ENCODE results near the gene CYFIP2.
A peak's percentile ranks its signal among the peaks of the same experiment; 100 is the strongest.
"Not testable (repeated sequence)": the region's sequence is repeated elsewhere in the genome, so short reads cannot be mapped to it uniquely, and the experiment has no call there.

The CYFIP2 gene

DNA sequence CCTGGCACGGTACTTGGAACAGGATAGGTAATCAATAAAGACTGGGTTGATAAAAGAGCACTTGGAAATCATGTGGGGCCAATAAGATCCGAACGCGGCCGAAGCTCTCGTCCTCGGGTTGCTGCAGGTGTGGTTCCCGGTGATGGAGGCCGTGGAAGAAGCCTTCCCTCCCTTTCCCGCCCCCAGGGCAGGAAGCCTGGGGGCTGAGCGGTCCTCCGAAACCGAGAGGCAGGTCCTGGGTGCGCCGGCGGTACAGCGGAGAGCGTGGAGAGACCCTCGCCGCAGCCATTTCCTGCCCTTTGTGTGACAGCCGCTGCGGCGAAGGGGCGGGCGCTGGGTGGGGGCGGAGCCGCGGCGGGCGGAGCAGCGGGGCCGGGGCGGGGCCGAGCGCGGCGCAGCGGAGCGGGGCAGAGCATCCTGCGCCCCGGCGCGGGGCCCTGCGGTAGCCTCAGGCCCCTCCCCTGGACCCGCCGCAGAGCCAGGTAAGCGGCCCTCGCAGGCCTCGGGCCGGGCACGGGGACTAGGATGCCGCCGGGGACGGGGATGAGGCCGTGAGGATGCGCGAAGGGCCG, at the start of gene CYFIP2:
CYFIP2 (plus strand) TSS at position 410 of the 572 bp plus-strand sequence. CDS start 19,239 bp downstream, outside the sequence.
- peak; percentile 80 for DNase-seq

DNA sequence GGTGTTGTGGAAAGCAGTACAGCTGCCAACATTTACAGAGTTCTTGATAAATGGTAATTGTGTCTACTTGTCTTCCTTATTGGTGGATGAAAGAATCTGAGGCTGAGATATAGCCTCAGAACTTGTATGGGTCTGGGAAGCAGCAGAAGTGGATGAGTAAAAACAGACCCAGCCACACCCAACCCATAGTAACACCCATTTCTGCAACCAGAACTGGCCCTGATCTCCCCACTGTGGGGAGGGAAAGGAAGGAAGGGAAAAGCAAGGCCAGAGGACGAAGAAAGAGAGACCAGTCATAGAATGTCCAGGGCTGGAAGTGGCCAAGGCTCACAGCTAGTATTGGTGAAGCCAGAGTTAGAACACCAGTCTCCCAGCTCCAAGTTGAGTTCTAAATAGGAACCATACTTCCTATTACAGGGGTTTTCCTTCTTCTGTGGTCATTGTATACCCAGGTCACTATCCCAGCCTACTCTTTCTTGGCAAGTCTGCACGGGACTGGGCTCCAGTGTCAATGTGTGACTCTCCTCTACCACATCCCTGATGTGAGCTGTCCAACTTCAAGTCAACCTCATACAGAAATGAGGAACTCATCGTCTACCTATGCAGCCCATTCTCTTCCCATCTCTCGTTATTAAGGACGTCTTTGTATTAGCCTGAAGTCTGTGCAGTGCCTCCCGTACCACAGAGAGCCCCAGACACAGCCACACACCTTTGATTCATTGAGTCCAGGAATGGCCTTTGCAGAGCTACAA, 49.4 kb upstream of the CYFIP2 start:
- DNase-seq: no peak

DNA sequence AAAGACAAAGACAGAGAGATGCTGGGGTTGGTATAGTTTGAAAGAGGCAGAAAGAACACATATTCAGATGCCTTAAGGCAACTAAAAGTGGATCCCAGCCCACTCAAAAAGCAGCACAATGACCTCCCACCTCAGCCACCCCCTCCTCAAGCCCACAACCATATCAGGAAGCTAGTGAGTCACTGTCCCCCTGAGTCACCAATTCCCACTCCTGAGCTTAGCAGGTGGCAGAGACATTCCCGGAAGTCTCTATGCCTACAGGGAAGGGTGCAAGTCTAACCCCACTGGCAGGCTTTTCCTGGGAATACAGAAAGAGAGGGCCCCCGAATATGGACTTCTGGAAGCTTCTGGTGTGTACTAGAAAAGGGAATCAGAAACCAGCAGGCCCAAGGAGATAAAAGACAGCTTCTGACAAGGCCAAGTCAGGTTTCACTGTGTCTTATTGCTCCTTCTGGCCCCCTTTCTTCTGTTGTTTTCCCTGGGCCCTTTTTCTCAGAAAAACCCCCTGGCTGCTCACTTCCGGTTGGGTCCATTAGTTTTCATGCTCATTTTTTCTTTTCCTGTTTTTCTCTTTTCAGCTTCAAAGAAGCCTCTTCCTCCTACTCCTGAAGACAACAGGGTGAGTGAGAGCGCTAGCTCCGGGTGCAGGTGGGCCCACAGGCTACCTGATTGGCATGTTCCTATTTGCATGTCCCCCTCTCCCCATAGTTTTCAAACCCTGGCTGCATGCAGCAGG, 48.5 kb upstream of the CYFIP2 start:
- DNase-seq: no peak

DNA sequence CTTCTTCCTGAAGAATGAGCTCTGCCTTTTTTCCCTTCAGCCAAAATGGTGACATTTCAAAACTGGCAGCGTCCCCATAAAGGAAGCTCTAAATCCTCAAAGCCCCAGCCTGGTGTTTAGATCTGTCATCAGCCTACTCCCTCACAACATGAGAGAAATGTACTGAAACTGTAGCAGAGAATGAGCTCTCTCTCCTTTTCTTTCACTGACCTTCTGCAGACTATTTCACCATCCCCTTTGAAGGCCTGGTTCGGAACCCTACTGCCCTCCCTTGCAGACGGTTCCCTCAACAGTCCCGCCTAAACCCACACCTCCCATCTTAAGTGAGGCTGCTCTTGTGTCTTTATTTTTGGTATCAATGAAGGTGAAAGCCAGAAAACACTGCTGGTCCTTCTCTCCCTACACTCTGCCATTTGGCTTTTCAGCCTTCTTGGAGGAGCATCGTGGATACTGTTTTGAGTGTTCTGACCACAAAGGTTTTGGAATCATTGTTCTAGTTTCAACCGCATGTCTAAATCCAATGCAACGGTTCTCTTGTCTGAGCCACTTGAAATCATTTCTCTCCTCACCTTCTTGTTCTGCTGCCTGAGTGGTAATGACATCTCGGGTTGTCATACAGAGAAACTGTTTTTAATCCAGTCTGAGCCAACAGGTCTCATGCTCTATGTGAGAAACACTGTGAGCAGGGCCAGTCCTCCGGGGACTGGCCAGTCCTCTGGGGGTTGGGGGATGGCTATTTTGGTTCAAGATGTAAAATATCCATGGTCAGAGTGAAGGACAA, 46.2 kb upstream of the CYFIP2 start:
- DNase-seq: no peak

DNA sequence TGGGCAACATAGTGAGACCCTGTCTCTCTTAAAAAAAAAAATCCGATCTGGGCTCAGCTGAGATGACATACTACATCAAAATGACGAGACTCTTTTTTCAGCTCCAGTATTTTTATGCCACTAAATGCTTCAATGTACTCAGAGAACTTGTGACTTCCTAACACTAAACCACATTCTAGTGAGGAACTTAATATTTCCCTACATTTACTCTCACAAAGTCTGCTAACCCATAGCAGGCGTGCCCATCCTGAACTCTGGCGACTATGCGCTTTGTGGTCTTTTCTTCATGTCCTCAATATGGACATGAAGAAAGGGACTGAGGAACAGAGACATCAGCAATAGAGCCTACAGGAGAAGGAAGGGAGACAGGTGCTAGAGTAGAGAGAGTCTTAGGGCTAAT, 44.0 kb upstream of the CYFIP2 start:
- DNase-seq: no peak

DNA sequence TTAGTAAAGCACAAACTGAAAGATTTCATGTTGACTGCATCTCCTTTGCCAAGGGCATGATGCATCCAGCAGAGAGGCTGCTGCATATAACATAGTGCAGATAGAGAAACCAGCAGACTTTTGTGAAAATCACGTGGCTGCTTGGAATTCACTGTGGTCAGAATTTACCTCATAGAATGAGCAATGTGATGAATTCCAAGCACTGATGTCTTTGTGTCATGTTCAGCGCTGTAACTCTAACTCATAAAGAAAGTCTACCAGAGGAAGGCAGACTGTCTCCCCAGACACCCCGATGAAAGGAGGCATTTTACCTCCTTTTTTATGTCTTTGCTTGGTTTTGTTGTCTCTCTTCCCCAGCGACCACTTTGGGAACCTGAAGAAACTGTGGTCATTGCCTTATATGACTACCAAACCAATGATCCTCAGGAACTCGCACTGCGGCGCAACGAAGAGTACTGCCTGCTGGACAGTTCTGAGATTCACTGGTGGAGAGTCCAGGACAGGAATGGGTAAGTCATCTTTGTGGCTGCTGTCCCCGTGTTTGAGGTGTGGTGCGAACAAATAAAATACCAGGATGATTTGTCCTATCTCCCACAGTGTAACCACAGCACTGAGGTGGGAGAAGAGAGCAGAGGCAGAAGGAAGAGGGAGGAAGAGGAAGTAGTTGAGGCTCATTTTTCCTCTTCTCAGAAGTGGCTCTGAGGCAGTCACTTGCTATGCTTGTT, 43.3 kb upstream of the CYFIP2 start:
- no peak for DNase-seq

DNA sequence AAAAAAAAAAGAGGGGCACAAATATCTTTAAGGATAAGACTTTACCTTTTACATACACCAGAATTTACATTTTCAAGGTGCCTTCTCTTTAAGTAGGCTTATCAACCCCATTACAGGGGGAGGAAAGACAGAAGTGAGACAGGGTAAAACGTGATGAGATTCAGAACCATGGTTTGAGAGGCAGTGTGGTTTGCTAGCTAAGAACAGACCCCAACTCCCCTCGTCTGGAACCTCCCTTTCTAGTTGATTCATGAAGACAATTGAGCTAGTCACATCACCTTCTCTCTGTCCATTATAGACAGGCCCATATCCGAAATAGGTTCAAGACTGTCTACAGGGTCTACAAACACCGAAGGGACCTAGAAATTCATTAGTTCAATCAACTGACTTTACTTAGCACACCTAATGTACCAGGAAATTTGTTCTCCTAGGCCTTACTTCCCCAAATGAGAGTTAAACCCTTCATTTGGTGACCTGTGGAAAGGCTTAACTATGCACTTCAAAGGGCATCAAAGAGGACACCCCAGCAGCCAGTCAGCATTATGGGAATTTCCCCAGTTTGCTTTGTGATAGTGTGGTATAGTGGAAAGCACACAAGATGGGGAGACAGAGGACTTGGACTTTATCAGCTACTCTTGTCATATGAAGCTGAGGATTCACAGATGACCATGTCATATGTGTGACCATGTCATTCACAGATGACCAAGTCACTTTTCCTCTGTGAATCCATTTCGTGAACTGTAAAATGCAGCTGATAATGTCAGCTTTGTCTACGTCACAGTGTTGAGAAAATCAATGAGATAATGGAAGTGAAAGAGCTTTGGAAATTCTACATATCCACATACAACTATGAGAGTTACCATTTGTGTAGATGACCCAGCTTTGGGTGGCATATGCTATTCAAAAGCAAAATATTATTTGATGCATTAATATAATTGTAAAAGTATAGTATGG, 40.2 kb upstream of the CYFIP2 start:
- no peak for DNase-seq

DNA sequence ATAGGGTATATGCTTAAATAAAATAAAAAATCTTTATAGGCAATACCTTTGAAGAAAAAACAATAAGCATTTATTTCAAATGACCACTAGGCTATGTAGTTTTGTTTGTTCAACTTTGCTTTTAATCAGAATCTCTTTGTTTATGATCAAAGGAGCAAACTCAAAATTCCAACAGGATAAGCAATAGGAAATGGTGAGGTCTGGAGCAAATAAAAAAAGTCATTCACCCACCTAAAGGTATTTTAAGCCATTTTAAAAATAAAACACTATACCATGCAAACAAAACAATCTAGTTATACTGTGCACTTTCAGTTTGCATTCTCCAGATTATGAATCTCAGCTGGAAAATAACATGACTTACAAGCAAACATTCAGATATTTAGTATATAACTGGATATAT, 35.3 kb upstream of the CYFIP2 start:
- DNase-seq: no peak

DNA sequence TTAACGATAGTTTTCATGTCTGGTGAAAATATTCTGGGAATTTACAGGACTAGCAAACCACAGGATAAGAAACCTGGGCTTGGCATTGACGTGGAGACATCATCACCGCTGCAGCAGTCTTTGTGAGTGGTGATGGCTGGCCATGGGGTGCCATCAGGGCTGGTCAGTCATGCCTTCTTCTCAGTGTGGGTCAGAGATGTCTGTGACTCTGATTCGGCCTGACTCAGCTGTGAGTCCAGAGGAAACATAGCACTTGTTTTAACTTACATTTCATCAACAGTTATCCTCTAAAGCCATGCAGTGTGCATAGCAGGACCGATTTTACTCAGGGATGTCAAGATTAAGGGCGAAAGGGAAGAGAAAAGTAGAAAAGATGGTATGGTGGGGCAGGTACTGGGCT, 33.2 kb upstream of the CYFIP2 start:
- no peak for DNase-seq

DNA sequence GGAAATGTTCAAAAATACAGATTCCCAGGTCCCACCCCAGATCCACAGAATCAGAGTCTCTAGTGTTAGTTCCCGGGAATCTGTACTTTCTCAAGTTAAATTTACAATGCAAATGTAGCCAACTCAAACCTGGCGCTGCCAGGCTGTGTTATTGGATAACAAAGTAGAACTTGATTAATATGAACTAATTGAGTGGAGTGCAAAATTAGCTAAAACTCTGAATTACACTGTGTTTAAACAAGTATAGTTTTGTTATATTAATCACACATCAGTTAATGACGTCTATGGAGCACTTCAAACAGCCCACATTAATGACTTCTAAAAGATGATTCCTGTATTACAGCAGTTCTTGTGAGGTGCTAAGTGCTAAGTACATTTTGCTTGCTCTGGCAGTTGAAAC, 32.4 kb upstream of the CYFIP2 start:
- no peak for DNase-seq

DNA sequence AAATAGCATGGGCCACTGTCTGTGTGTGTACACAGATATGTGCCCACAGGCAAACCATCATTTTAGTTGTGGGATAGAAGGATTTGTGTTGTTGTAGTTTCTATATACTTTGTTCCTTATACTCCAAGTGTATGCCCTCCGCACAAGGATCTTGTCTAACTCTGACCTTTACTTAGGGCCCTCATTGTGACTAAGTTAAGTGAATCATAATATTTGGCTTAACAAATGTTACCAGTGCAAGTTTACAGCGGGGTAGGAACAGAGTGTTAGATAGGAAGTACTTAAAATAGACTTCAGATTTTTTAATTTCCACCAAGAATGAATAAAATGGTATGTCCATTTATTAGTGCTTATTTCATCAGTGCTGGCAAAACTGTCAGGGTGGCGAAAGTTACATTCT, 29.5 kb upstream of the CYFIP2 start:
- DNase-seq: no peak

DNA sequence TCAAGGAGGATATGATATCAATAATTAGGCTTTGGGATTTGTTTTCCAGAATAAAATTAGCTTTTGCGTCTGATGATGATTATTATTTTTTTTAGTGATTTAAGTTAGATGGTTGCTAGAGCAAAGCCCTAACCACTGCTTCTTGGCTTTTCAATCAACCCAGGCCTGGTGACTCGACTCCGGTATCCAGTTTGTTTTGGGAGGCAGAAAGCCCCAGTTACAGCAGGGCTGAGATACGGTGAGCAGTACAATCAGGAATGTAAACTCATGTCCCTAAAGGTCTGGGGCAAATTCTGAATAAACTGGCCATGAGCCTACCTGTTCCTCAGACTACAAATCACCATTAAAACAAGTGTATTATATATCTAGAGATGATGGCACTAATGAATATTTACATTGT, 24.4 kb upstream of the CYFIP2 start:
- DNase-seq: no peak

DNA sequence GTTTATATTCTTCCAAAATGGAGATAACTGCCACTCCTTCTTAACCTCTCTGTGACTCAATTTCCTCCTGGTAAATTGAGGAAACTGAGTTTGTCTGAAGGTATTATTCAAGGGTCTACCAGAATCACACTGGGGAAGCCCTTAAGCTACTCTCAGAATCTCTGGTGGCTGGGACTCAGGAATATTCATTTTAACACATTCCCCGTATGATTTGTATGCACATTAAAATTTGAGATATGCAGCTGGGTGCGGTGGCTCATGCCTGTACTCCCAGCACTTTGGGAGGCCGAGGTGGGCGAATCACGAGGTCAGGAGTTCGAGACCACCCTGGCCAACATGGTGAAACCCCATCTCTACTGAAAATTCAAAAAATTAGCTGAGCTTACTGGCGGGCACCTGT, 21.2 kb upstream of the CYFIP2 start:
- not testable (repeated sequence) for DNase-seq

DNA sequence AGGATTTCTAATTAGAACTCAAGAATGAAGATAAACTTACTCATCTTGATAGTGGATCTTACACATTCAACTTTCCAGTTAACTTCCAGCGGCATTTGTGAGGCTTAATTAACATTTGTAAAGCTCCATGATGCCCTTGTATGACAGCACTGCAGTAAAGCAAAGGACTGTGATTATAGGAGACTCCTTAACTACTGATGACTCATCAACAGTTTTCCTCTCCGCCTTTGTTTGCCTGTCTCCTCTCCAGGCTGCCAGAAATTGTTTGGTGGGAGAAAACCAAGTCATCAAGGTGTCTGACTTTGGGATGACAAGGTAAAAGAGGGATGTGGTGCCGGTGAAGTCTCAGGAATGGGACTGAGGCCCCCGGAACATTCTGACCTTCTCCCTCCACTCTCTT, 20.4 kb upstream of the CYFIP2 start:
- no peak for DNase-seq

DNA sequence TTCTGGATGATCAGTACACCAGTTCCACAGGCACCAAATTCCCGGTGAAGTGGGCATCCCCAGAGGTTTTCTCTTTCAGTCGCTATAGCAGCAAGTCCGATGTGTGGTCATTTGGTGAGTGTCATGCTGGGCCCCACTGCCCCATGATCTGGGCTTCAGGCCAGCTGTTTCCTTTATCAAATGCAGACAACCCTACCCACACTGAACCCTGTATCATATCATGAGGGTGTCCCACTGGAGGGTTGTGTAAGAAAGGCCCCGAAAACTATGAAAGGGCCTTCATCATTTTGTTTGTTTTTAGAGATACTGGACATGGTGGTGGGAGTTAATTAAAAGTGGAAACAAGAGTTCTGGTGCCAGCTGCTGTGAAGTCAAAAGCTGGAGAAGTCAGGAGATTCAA, 20.0 kb upstream of the CYFIP2 start:
- no peak for DNase-seq

DNA sequence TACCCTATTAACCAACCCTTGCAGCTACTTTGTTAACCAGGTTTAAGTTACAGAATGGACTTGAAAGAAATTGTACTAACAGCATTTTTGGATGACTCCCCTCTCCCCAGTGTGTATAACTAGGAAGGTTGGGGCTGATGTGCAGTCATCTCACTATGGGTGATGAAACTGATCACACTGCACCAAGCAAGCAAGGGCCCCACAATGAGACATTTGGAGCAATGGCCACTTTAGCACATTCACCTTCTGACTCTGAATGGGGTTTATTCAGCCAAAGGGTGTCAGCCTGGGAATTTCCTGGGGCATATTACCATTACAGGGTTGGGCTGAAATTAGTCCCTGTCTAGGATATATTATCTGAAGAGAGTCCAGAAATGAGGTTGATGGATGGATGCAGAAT, 18.7 kb upstream of the CYFIP2 start:
- DNase-seq: no peak

DNA sequence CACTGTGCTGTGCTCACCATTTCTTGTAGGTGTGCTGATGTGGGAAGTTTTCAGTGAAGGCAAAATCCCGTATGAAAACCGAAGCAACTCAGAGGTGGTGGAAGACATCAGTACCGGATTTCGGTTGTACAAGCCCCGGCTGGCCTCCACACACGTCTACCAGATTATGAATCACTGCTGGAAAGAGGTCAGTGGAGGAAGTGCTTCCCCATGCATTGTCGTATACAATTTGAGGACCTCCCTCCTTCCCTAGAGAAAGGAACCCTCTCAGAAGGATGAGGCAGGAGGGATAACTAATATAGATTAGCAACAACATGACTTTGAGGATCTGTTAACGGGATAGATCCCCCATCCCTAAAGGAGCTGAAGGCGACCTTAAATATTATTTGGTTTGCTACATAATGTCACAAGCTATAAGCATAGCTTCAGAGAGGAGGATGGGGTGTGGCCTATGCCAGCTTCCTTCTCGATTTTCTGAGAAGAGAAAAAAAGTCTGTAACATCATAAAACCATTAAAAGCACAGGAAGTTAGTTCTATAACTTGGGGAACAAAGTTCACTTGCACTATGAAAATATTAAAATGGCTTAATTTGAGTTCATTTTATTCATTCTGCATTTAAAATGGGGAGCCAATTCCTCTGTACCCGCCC, 17.0 kb upstream of the CYFIP2 start:
- no peak for DNase-seq

DNA sequence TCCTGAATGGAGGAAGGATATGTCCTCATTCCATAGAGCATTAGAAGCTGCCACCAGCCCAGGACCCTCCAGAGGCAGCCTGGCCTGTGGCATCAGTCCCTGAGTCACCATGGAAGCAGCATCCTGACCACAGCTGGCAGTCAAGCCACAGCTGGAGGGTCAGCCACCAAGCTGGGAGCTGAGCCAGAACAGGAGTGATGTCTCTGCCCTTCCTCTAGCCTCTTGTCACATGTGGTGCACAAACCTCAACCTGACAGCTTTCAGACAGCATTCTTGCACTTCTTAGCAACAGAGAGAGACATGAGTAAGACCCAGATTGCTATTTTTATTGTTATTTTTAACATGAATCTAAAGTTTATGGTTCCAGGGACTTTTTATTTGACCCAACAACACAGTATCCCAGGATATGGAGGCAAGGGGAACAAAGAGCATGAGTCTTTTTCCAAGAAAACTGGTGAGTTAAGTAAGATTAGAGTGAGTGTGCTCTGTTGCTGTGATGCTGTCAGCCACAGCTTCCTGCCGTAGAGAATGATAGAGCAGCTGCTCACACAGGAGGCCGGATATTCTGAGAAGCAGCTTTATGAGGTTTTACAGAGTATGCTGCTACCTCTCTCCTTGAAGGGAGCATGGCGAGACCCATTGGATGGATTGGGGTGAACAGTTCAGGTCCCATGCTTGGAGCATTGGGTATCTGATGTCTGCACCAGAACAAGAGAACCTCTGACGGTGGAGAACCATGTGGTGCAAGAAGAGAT, 13.0 kb upstream of the CYFIP2 start:
- peak; percentile 53 for DNase-seq

DNA sequence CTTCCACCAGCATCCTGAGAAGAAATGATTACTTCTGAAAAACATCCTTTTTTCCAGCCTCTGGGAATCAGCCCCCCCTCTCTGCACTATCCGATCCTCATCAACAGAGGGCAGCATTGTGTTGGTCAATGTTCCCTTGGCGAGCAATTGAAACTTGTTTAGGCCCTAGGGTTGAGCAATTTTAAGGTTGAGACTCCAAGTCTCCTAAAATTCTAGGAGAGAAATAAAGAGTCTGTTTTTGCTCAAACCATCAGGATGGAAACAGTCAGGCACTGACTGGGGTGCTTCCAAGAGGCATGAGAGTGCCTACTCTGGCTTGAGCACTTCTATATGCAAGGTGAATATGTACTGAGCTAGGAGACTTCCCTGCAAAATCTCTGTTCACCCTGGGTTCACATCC, 12.4 kb upstream of the CYFIP2 start:
- peak; percentile 41 for DNase-seq

DNA sequence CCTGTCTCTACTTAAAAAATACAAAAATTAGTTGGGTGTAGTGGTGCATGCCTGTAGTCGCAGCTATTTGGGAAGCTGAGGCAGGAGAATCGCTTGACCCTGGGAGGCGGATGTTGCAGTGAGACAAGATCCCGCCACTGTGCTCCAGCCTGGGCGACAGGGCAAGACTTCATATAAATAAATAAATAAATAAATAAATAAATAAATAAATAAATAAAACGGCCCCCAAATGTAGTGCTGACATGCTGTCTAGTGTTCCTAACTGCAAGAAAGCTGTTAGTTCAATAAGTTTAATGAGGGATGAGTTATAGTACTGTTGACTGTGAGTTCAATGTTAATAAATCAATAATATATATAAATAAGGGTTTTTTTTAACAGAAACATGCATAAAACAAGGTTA, 7.5 kb upstream of the CYFIP2 start:
- DNase-seq: no peak

Measured in right hindlimb (tissue), 1 donor.